H1 (cell line): ENCODE results near the gene TTC39A. TPM values are rescaled to one million over a fixed set of nuclear protein-coding genes. Genes with fewer than 3 reads are reported as not detected.

Source experiments
- CTCF ChIA-PET: fragments of 300-600 bp; sonication (Branson Sonifier 250); formaldehyde crosslinking; loops from one replicate; lab custom pipeline; 2021; ENCODE audit not compliant: partially characterized antibody; lab: Charles Lee
- POLR2A ChIA-PET: fragments of 300-600 bp; sonication (Branson Sonifier 250); formaldehyde crosslinking; loops from one replicate; lab custom pipeline; 2021; ENCODE audit warnings: inconsistent platforms; ENCODE audit not compliant: partially characterized antibody; lab: Charles Lee
- DNase-seq, 2 experiments: peaks; one replicate each; pipeline versions ENCODE4 v3.0.0 to v3.0.0-alpha.2; 2010 to 2022; ENCODE audit warnings: low spot score in 2 of 2, low read depth in 1 of 2, mixed read lengths in 1 of 2
- FAIRE-seq: peaks from 2 replicates; lab custom pipeline; 2011; peaks lifted over from hg19 to GRCh38; lab: Jason Lieb, UNC
- H2AFZ ChIP-seq: 2 replicates; pipeline ENCODE4 v1.8.1; 2012; ENCODE audit warnings: low read length, inconsistent platforms
- H2AK5ac ChIP-seq: 2 replicates; pipeline ENCODE4 v1.6.1; 2013; ENCODE audit warnings: low read depth, low read length
- H2BK120ac ChIP-seq: replicated peaks from 2 replicates; pipeline ENCODE3; 2013; ENCODE audit warnings: low read depth, low read length, inconsistent platforms
- H2BK12ac ChIP-seq: 2 replicates; pipeline ENCODE4 v1.6.1; 2013; ENCODE audit warnings: low read depth, low read length
- H2BK15ac ChIP-seq: 2 replicates; pipeline ENCODE4 v1.6.1; 2013; ENCODE audit warnings: low read length
- H2BK20ac ChIP-seq: 2 replicates; pipeline ENCODE4 v1.6.1; 2013; ENCODE audit warnings: low read length
- H2BK5ac ChIP-seq: 2 replicates; pipeline ENCODE4 v1.6.1; 2013; ENCODE audit warnings: low read depth, low read length
- H3K14ac ChIP-seq: 2 replicates; pipeline ENCODE4 v1.6.1; 2013; ENCODE audit warnings: inconsistent platforms; ENCODE audit not compliant: insufficient read length
- H3K18ac ChIP-seq: 2 replicates; pipeline ENCODE4 v1.6.1; 2013; ENCODE audit warnings: low read length; ENCODE audit errors: extremely low read depth
- H3K23ac ChIP-seq: 2 replicates; pipeline ENCODE4 v1.6.1; 2013; ENCODE audit warnings: inconsistent platforms; ENCODE audit not compliant: insufficient read length
- H3K23me2 ChIP-seq: 2 replicates; pipeline ENCODE4 v1.6.1; 2013; ENCODE audit warnings: low read depth, low read length
- H3K27ac ChIP-seq: 2 replicates; pipeline ENCODE4 v1.6.1; 2011; ENCODE audit warnings: low read depth, low read length, inconsistent platforms
- H3K27me3 ChIP-seq, 4 experiments: replicated peaks in 1 of 4; 1 replicate in 1 of 4; 2 replicates in 3 of 4; pipeline versions ENCODE4 v1.6.1 to v1.8.1; 2011 to 2013; ENCODE audit warnings: low read length in 3 of 4, mild to moderate bottlenecking in 3 of 4, inconsistent platforms in 2 of 4, mixed read lengths in 2 of 4, moderate library complexity in 1 of 4; ENCODE audit not compliant: control insufficient read depth in 3 of 4, insufficient read depth in 3 of 4; ENCODE audit errors: extremely low read depth in 1 of 4
- H3K36me3 ChIP-seq, 4 experiments: 2 replicates each; pipeline versions ENCODE4 v1.6.1 to v1.8.1; 2011 to 2013; ENCODE audit warnings: mild to moderate bottlenecking in 4 of 4, low read length in 3 of 4, moderate library complexity in 2 of 4, control low read depth in 1 of 4, inconsistent platforms in 1 of 4; ENCODE audit not compliant: insufficient read depth in 4 of 4, control insufficient read depth in 2 of 4
- H3K4ac ChIP-seq: replicated peaks from 2 replicates; pipeline ENCODE3; 2013; ENCODE audit warnings: low read length, low read depth, mixed read lengths, inconsistent platforms; ENCODE audit not compliant: insufficient read length
- H3K4me1 ChIP-seq, 4 experiments: replicated peaks in 1 of 4; 1 replicate in 1 of 4; 2 replicates in 3 of 4; pipeline versions ENCODE4 v1.6.1 to v1.8.1; 2011 to 2013; ENCODE audit warnings: low read length in 3 of 4, inconsistent platforms in 2 of 4, mixed read lengths in 1 of 4; ENCODE audit not compliant: insufficient read depth in 4 of 4, control insufficient read depth in 3 of 4
- H3K4me2 ChIP-seq, 2 experiments: 2 replicates each; pipeline versions ENCODE4 v1.6.1 to v1.8.1; 2011 to 2013; ENCODE audit warnings: low read depth in 2 of 2, low read length in 2 of 2, control low read depth in 1 of 2, inconsistent platforms in 1 of 2, mild to moderate bottlenecking in 1 of 2; ENCODE audit not compliant: insufficient read depth in 1 of 2
- H3K4me3 ChIP-seq, 4 experiments: fragments of 200-600, 300-600 bp in 1 of 4; sonication (generic), shearing (Covaris generic), sonication (Bioruptor Twin) in 1 of 4; 2 replicates each; pipeline versions ENCODE4 v1.5.1 to v1.8.1; 2011 to 2016; ENCODE audit warnings: low read length in 4 of 4, low read depth in 3 of 4, control low read depth in 2 of 4, inconsistent platforms in 2 of 4, mild to moderate bottlenecking in 2 of 4, mixed read lengths in 1 of 4, moderate library complexity in 1 of 4; ENCODE audit not compliant: insufficient read depth in 2 of 4; ENCODE audit errors: extremely low read depth in 1 of 4
- H3K56ac ChIP-seq: replicated peaks from 2 replicates; pipeline ENCODE3; 2013; ENCODE audit warnings: low read depth, mild to moderate bottlenecking, mixed read lengths, low read length, inconsistent platforms; ENCODE audit not compliant: insufficient read length
- H3K79me1 ChIP-seq: 2 replicates; pipeline ENCODE4 v1.6.1; 2013; ENCODE audit warnings: low read depth, low read length, control low read depth
- H3K79me2 ChIP-seq, 2 experiments: 2 replicates each; pipeline versions ENCODE4 v1.6.1 to v1.8.1; 2012 to 2013; ENCODE audit warnings: low read length in 2 of 2, mild to moderate bottlenecking in 2 of 2, inconsistent platforms in 1 of 2; ENCODE audit not compliant: insufficient read depth in 2 of 2, control insufficient read depth in 1 of 2
- H3K9ac ChIP-seq, 4 experiments: replicated peaks in 1 of 4; 1 replicate in 1 of 4; 2 replicates in 3 of 4; pipeline versions ENCODE4 v1.6.1 to v1.8.1; 2011 to 2013; ENCODE audit warnings: low read depth in 3 of 4, low read length in 3 of 4, control low read depth in 2 of 4, mild to moderate bottlenecking in 2 of 4, moderate library complexity in 2 of 4, inconsistent platforms in 1 of 4; ENCODE audit errors: extremely low read depth in 1 of 4
- H3K9me3 ChIP-seq, 2 experiments: 2 replicates each; pipeline versions ENCODE4 v1.6.1 to v1.8.1; 2012 to 2013; ENCODE audit warnings: mild to moderate bottlenecking in 2 of 2, moderate library complexity in 2 of 2, control low read depth in 1 of 2, inconsistent platforms in 1 of 2, low read depth in 1 of 2, low read length in 1 of 2, mixed read lengths in 1 of 2; ENCODE audit not compliant: insufficient read depth in 2 of 2
- H4K20me1 ChIP-seq, 2 experiments: replicated peaks in 1 of 2; 2 replicates each; pipeline versions ENCODE3 to v1.8.1; 2011 to 2013; ENCODE audit warnings: inconsistent platforms in 2 of 2, low read length in 2 of 2, mild to moderate bottlenecking in 1 of 2; ENCODE audit not compliant: insufficient read depth in 2 of 2, control insufficient read depth in 1 of 2
- H4K5ac ChIP-seq: 2 replicates; pipeline ENCODE4 v1.6.1; 2013; ENCODE audit warnings: low read length, low read depth, mixed read lengths, inconsistent platforms; ENCODE audit not compliant: insufficient read length
- H4K8ac ChIP-seq: 2 replicates; pipeline ENCODE4 v1.8.0; 2013; ENCODE audit warnings: mild to moderate bottlenecking, moderate library complexity, low read length, inconsistent platforms; ENCODE audit not compliant: insufficient read depth; ENCODE audit errors: extremely low read depth
- H4K91ac ChIP-seq: replicated peaks from 2 replicates; pipeline ENCODE3; 2013; ENCODE audit warnings: low read length, mixed read lengths, inconsistent platforms; ENCODE audit not compliant: insufficient read length
- CHD1 ChIP-seq: IDR thresholded peaks from 2 replicates; pipeline ENCODE4 v1.6.1; 2012; ENCODE audit warnings: low read depth, low read length, improper control_type of control experiment
- E2F6 ChIP-seq: IDR thresholded peaks from 2 replicates; pipeline ENCODE4 v1.6.1; 2012; ENCODE audit warnings: inconsistent platforms
- MAX ChIP-seq: IDR thresholded peaks from 2 replicates; pipeline ENCODE4 v1.6.1; 2012; ENCODE audit warnings: inconsistent platforms
- WGBS, 2 experiments: shearing (Covaris generic) in 1 of 2; methylation state at CpG; one replicate each; pipeline versions ENCODE4 v1.1.6 to v1.1.7; 2013 to 2015; ENCODE audit warnings: low lambda C conversion rate in 2 of 2, mixed read lengths in 2 of 2, inconsistent platforms in 1 of 2, low coverage in 1 of 2, missing lambda C conversion rate in 1 of 2; ENCODE audit not compliant: insufficient replicate concordance in 2 of 2, insufficient coverage in 1 of 2, insufficient read length in 1 of 2; ENCODE audit errors: extremely low coverage in 1 of 2, missing lambda C conversion rate in 1 of 2; 5-methylcytosine and 5-hydroxymethylcytosine counted together
- polyA plus RNA-seq, 7 experiments: library from polyadenylated mRNA; depleted of rRNA in 3 of 7; stranded (reverse) in 5 of 7; unstranded in 2 of 7; fragments of >200 nt in 5 of 7; fragments of 200-250 nt in 2 of 7; gene quantifications; 1 replicate in 5 of 7; 2 replicates in 1 of 7; 4 replicates in 1 of 7; pipeline versions ENCODE4 v1.2.1 to v1.2.3, GENCODE V29; 2011 to 2013; ENCODE audit warnings: missing spikeins in 2 of 7, mixed read lengths in 2 of 7
- total RNA-seq: library from RNA; stranded (reverse); fragmentation: NEBNext Ultra II Directional; extraction: Animal tissue kit (Norgen Biotek cat#: 25700); gene quantifications from 2 replicates; pipeline ENCODE4 v1.2.1, GENCODE V29; 2021

TTC39A gene
- total and polyA plus RNA-seq, 2 of the 8 experiments (the other 6 are each of a cell fraction or from before 2014, with no cell fraction given): 5.5 to 5.8 TPM

GRCh38 chr1:51297401-51298321 is 32.7 kb downstream of the TTC39A start:
- peaks cover 0 to 3% of the 10 kb centered on the region in 2 experiments; a peak in 2 of 4 replicates for H3K9me3 ChIP-seq
- H3K23me2 ChIP-seq: no peaks in the 10 kb centered on the region
- H3K23ac ChIP-seq: no peak overlapping the region
- H2BK12ac ChIP-seq: no peak overlapping the region; the same call in 1 of the 2 replicates
- 86% methylated on average over 25 of the region's 25 CpGs; no CpG with 5 or more reads in 1 of the 2 experiments for WGBS, 2 experiments
- no peak overlapping the region for H2BK15ac ChIP-seq
- no peaks in the 10 kb centered on the region for H4K20me1 ChIP-seq
- no peaks in the 10 kb centered on the region; a peak in 1 of 7 replicates for H3K27me3 ChIP-seq
- H3K4ac ChIP-seq: no peak overlapping the region
- ChIA-PET POLR2A (interaction anchor here (1.5 to 2.2 kb wide), 4 partner anchors 8 to 62 kb away, joined by 3 to 10 read pairs (median 4); partner anchors contain the start of gene RNF11), CTCF (interaction anchor here (0.6 to 4.5 kb wide), 26 partner anchors 8 to 664 kb away, joined by 3 to 39 read pairs (median 4); no protein-coding TSS in a partner anchor)
- H4K5ac ChIP-seq: peak overlapping the region; percentile 20
- H3K9ac ChIP-seq: no peak overlapping the region
- peaks cover 0 to 7% (median 5%) of the 10 kb centered on the region in 4 experiments; a peak in 5 of 7 replicates for H3K4me1 ChIP-seq
- H3K14ac ChIP-seq: no peak overlapping the region
- no peak overlapping the region for H4K91ac ChIP-seq
- H3K56ac ChIP-seq: no peak overlapping the region
- H3K18ac ChIP-seq: no peak overlapping the region
- H4K8ac ChIP-seq: no peak overlapping the region
- H2BK5ac ChIP-seq: no peak overlapping the region
- H3K79me2 ChIP-seq: no peaks in the 10 kb centered on the region
- no peak overlapping the region for H2BK120ac ChIP-seq
- H3K79me1 ChIP-seq: no peaks in the 10 kb centered on the region
- H2AK5ac ChIP-seq: peak overlapping the region; percentile 48; the same call in 1 of the 2 replicates
- H2AFZ ChIP-seq: no peak overlapping the region
- H3K27ac ChIP-seq: no peak overlapping the region
- H3K36me3 ChIP-seq: no peaks in the 10 kb centered on the region
- H2BK20ac ChIP-seq: peak overlapping the region; percentile 15; the same call in 1 of the 2 replicates
- H3K4me2 ChIP-seq: no peak overlapping the region
- no peak for FAIRE-seq
- peak; percentile 32 for TF ChIP-seq E2F6
- TF ChIP-seq MAX: peak; percentile 64
- TF ChIP-seq CHD1: no peak
- TF ChIP-seq, all 59 proteins: peak for 2
- H3K4me3 ChIP-seq: no peak overlapping the region
- no peak for DNase-seq
